Neural progenitor cell (in vitro differentiated cells): ENCODE results near the gene COL5A3.

Experiments
- CTCF ChIP-seq: fragments of 200-600 bp; sonication (generic); IDR thresholded peaks from 2 replicates; pipeline ENCODE4 v1.5.1; 2017; ENCODE audit warnings: antibody characterized with exemption, mild to moderate bottlenecking
- EZH2 ChIP-seq: fragments of 200-600 bp; sonication (generic); IDR thresholded peaks from 2 replicates; pipeline ENCODE4 v1.6.1; 2017; ENCODE audit warnings: antibody characterized with exemption, mild to moderate bottlenecking, moderate library complexity
- EZH2phosphoT487 ChIP-seq: fragments of 200-600 bp; sonication (generic); IDR thresholded peaks from 2 replicates; pipeline ENCODE4 v1.6.1; 2017; ENCODE audit warnings: antibody characterized with exemption

DNA sequence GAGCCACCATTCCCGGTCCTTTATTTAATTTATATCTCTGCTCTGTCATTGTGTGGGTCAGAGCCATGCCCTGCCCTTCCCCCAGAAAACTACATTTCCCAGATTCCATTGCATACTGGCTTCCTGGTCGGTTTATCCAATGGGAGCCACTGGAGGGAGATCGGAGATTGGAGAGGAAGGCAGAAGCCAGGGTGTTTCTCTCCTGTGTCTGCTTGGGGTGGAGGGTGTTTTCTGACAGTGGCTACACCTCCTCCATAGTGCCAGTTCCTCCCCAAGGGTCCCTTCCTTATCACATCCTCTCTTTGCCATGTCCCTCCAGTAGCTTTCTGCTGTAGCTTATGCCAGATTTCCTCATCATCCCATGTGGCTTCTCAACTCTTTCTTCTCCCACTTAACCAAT lies 93.0 kb downstream of the COL5A3 start:
- no peak for TF ChIP-seq CTCF
- TF ChIP-seq EZH2: no peak
- TF ChIP-seq EZH2phosphoT487: no peak
